Parathyroid adenoma (tissue), 2 donors: ENCODE measurements around the gene NOC3L.

Source experiments
- H2AFZ ChIP-seq: fragments of 300-600 bp; sonication (generic); one replicate; pipeline ENCODE4 v1.7.0; 2017; ENCODE audit warnings: antibody characterized with exemption, mild to moderate bottlenecking
- H3K27ac ChIP-seq: fragments of 300-600 bp; sonication (generic); one replicate; pipeline ENCODE4 v1.7.0; 2017
- H3K27me3 ChIP-seq: fragments of 300-600 bp; sonication (generic); one replicate; pipeline ENCODE4 v1.7.0; 2017; ENCODE audit warnings: low read length; ENCODE audit not compliant: control insufficient read depth, insufficient read depth
- H3K36me3 ChIP-seq: fragments of 300-600 bp; sonication (generic); one replicate; pipeline ENCODE4 v1.7.0; 2017; ENCODE audit warnings: low read length; ENCODE audit not compliant: control insufficient read depth, insufficient read depth
- H3K4me1 ChIP-seq: fragments of 300-600 bp; sonication (generic); one replicate; pipeline ENCODE4 v1.7.0; 2017; ENCODE audit warnings: control low read depth
- H3K4me2 ChIP-seq: fragments of 300-600 bp; sonication (generic); one replicate; pipeline ENCODE4 v1.7.0; 2017; ENCODE audit warnings: low read length
- H3K4me3 ChIP-seq: fragments of 300-600 bp; sonication (generic); one replicate; pipeline ENCODE4 v1.7.0; 2017; ENCODE audit warnings: low read depth, low read length
- H3K79me2 ChIP-seq: fragments of 300-600 bp; sonication (generic); one replicate; pipeline ENCODE4 v1.7.0; 2017; ENCODE audit warnings: control low read depth
- H3K9ac ChIP-seq: fragments of 300-600 bp; sonication (generic); one replicate; pipeline ENCODE4 v1.7.0; 2017; ENCODE audit warnings: mild to moderate bottlenecking
- H3K9me3 ChIP-seq: fragments of 300-600 bp; sonication (generic); one replicate; pipeline ENCODE4 v1.7.0; 2017; ENCODE audit warnings: low read length; ENCODE audit not compliant: control insufficient read depth
- CTCF ChIP-seq: fragments of 300-600 bp; sonication (generic); IDR thresholded peaks from one replicate; pipeline ENCODE4 v1.7.0; 2017; ENCODE audit warnings: antibody characterized with exemption, mild to moderate bottlenecking
- donor health status: primary hyperparathyroidism.

Gene NOC3L

GRCh38 chr10:94327649-94328048 lies 35.1 kb downstream of the NOC3L start:
- no peaks in the 10 kb centered on the region for H3K27me3 ChIP-seq
- H2AFZ ChIP-seq, result no peak overlapping the region
- no peak for TF ChIP-seq CTCF
- no peak overlapping the region for H3K4me2 ChIP-seq
- no peaks in the 10 kb centered on the region for H3K9me3 ChIP-seq
- H3K36me3 ChIP-seq, result no peaks in the 10 kb centered on the region
- H3K4me1 ChIP-seq, result no peaks in the 10 kb centered on the region
- H3K79me2 ChIP-seq, result no peaks in the 10 kb centered on the region
- H3K9ac ChIP-seq, result no peak overlapping the region
- H3K4me3 ChIP-seq, result no peak overlapping the region
- H3K27ac ChIP-seq, result no peak overlapping the region

GRCh38 chr10:94324609-94325233 lies 38.0 kb downstream of the NOC3L start:
- Histone ChIP-seq H3K4me3 (no peak overlapping the region), H3K79me2 (no peaks in the 10 kb centered on the region), H3K4me1 (no peaks in the 10 kb centered on the region), H3K27me3 (no peaks in the 10 kb centered on the region), H3K4me2 (no peak overlapping the region), H3K9me3 (no peaks in the 10 kb centered on the region), H3K27ac (no peak overlapping the region), H2AFZ (no peak overlapping the region), H3K36me3 (no peaks in the 10 kb centered on the region), H3K9ac (no peak overlapping the region)
- no peak for TF ChIP-seq CTCF

- H2AFZ ChIP-seq, result no peak overlapping the region
- no peak overlapping the region for H3K9ac ChIP-seq
- no peak overlapping the region for H3K27ac ChIP-seq
- no peaks in the 10 kb centered on the region for H3K36me3 ChIP-seq
- H3K4me2 ChIP-seq, result no peak overlapping the region
- H3K4me1 ChIP-seq, result no peaks in the 10 kb centered on the region
- no peaks in the 10 kb centered on the region for H3K27me3 ChIP-seq
- no peak overlapping the region for H3K4me3 ChIP-seq
- H3K9me3 ChIP-seq, result no peaks in the 10 kb centered on the region
- no peaks in the 10 kb centered on the region for H3K79me2 ChIP-seq
- peak; percentile 74 for TF ChIP-seq CTCF
Measured at GRCh38 chr10:94320285-94320914, 42.3 kb downstream of the NOC3L start.

- Histone ChIP-seq H3K4me3 (no peak overlapping the region), H3K4me1 (no peaks in the 10 kb centered on the region), H3K27ac (no peak overlapping the region), H3K9me3 (no peaks in the 10 kb centered on the region), H3K27me3 (no peaks in the 10 kb centered on the region), H3K9ac (no peak overlapping the region), H3K36me3 (no peaks in the 10 kb centered on the region), H3K4me2 (no peak overlapping the region), H3K79me2 (no peaks in the 10 kb centered on the region), H2AFZ (no peak overlapping the region)
- TF ChIP-seq CTCF, result no peak
Measured at GRCh38 chr10:94316560-94316959, 46.2 kb downstream of the NOC3L start.

GRCh38 chr10:94315975-94316464 lies 46.7 kb downstream of the NOC3L start:
- Histone ChIP-seq H3K9ac (no peak overlapping the region), H3K27me3 (no peaks in the 10 kb centered on the region), H2AFZ (no peak overlapping the region), H3K79me2 (no peaks in the 10 kb centered on the region), H3K4me3 (no peak overlapping the region), H3K4me2 (no peak overlapping the region), H3K9me3 (no peaks in the 10 kb centered on the region), H3K4me1 (no peaks in the 10 kb centered on the region), H3K27ac (no peak overlapping the region), H3K36me3 (no peaks in the 10 kb centered on the region)
- TF ChIP-seq CTCF, result no peak
